ENCODE results near the gene PIK3C2G. TPM values are rescaled to one million over a fixed set of nuclear protein-coding genes. Genes with fewer than 3 reads are reported as not detected.

Gene PIK3C2G
- total RNA-seq, 2 donors from 2014 or later = not detected

GRCh38 chr12:18340786-18341185 is 79.5 kb downstream of the PIK3C2G start:
- Histone ChIP-seq H3K9me3 (ENCODE audit: control insufficient read depth, low read length) (no peaks in the 10 kb centered on the region), H3K4me1 (ENCODE audit: control insufficient read depth, insufficient read depth, low read length) (no peaks in the 10 kb centered on the region), H3K27ac (ENCODE audit: low read depth, low read length) (no peak overlapping the region), H3K36me3 (ENCODE audit: control insufficient read depth, insufficient read depth, low read length) (no peaks in the 10 kb centered on the region), H3K27me3 (ENCODE audit: control insufficient read depth, insufficient read depth, low read length, poor library complexity, severe bottlenecking) (no peaks in the 10 kb centered on the region), H3K9ac (ENCODE audit: extremely low read depth, low read length, poor library complexity, severe bottlenecking) (no peak overlapping the region), H3K4me3 (ENCODE audit: low read length) (no peak overlapping the region)
- 93 to 97% methylated on average over 6 to 7 of the region's 7 CpGs for WGBS, 2 experiments (ENCODE audit: insufficient coverage in 1 of 2, insufficient read length in 1 of 2)
- Mint-ChIP-seq H3K27me3 (ENCODE audit: insufficient read depth) (no peaks in the 10 kb centered on the region), H3K36me3 (ENCODE audit: low read depth) (no peaks in the 10 kb centered on the region), H3K9me3 (no peaks in the 10 kb centered on the region), H3K4me3 (no peak overlapping the region), H3K4me1 (no peaks in the 10 kb centered on the region), H3K27ac (no peak overlapping the region)
- TF ChIP-seq CTCF (conservative IDR thresholded peaks at IDR 0.05) = no peak
- DNase-seq = no peak

GRCh38 chr12:18343708-18344107 is 82.4 kb downstream of the PIK3C2G start:
- Mint-ChIP-seq H3K4me3 (no peak overlapping the region), H3K4me1 (no peaks in the 10 kb centered on the region), H3K27me3 (ENCODE audit: insufficient read depth) (no peaks in the 10 kb centered on the region), H3K9me3 (no peaks in the 10 kb centered on the region), H3K27ac (no peak overlapping the region), H3K36me3 (ENCODE audit: low read depth) (no peaks in the 10 kb centered on the region)
- no peaks in the 10 kb centered on the region for H3K36me3 ChIP-seq (ENCODE audit: control insufficient read depth, insufficient read depth, low read length)
- 81 to 89% methylated on average over 3 to 4 of the region's 4 CpGs for WGBS, 2 experiments (ENCODE audit: insufficient coverage in 1 of 2, insufficient read length in 1 of 2)
- no peaks in the 10 kb centered on the region for H3K27me3 ChIP-seq (ENCODE audit: control insufficient read depth, insufficient read depth, low read length, poor library complexity, severe bottlenecking)
- no peak overlapping the region for H3K9ac ChIP-seq (ENCODE audit: extremely low read depth, low read length, poor library complexity, severe bottlenecking)
- no peak for DNase-seq
- no peak for TF ChIP-seq CTCF (conservative IDR thresholded peaks at IDR 0.05)
- H3K27ac ChIP-seq (ENCODE audit: low read depth, low read length) = no peak overlapping the region
- H3K4me3 ChIP-seq (ENCODE audit: low read length) = no peak overlapping the region
- H3K9me3 ChIP-seq (ENCODE audit: control insufficient read depth, low read length) = no peaks in the 10 kb centered on the region
- no peaks in the 10 kb centered on the region for H3K4me1 ChIP-seq (ENCODE audit: control insufficient read depth, insufficient read depth, low read length)

- Histone ChIP-seq H3K4me3 (ENCODE audit: low read length) (no peak overlapping the region), H3K9ac (ENCODE audit: extremely low read depth, low read length, poor library complexity, severe bottlenecking) (no peak overlapping the region), H3K36me3 (ENCODE audit: control insufficient read depth, insufficient read depth, low read length) (no peaks in the 10 kb centered on the region), H3K9me3 (ENCODE audit: control insufficient read depth, low read length) (no peaks in the 10 kb centered on the region), H3K27ac (ENCODE audit: low read depth, low read length) (no peak overlapping the region), H3K27me3 (ENCODE audit: control insufficient read depth, insufficient read depth, low read length, poor library complexity, severe bottlenecking) (no peaks in the 10 kb centered on the region), H3K4me1 (ENCODE audit: control insufficient read depth, insufficient read depth, low read length) (no peaks in the 10 kb centered on the region)
- Mint-ChIP-seq H3K27ac (no peak overlapping the region), H3K9me3 (no peaks in the 10 kb centered on the region), H3K27me3 (ENCODE audit: insufficient read depth) (no peaks in the 10 kb centered on the region), H3K36me3 (ENCODE audit: low read depth) (no peaks in the 10 kb centered on the region), H3K4me1 (no peaks in the 10 kb centered on the region), H3K4me3 (no peak overlapping the region)
- TF ChIP-seq CTCF (conservative IDR thresholded peaks at IDR 0.05) = no peak
- no peak for DNase-seq
- WGBS, 2 experiments (ENCODE audit: insufficient coverage in 1 of 2, insufficient read length in 1 of 2) = 96 to 100% methylated on average over 1 to 2 of the region's 3 CpGs
Measured at GRCh38 chr12:18345021-18345735, 83.9 kb downstream of the PIK3C2G start.
